Stimulated activated CD4-positive, alpha-beta T cell treated with anti-CD3 and anti-CD28 coated beads, Interleukin-2, amount 100 ng/mL, for 24 hours (primary cell): ENCODE data around the gene SYT17.

Experiments used
- DNase-seq, 2 donors: peaks; one replicate each; pipeline ENCODE4 v3.0.0-alpha.2; 2020

Gene SYT17

GRCh38 chr16:19266774-19267173 lies 98.7 kb downstream of the SYT17 start:
- no peak for DNase-seq

- no peak for DNase-seq
Measured at GRCh38 chr16:19269098-19269497, 101.1 kb downstream of the SYT17 start.

- DNase-seq = no peak
Measured at GRCh38 chr16:19274165-19274797, 106.2 kb downstream of the SYT17 start.

- no peak for DNase-seq
Measured at GRCh38 chr16:19278403-19278802, 110.4 kb downstream of the SYT17 start.

GRCh38 chr16:19281246-19281645 lies 113.2 kb downstream of the SYT17 start:
- DNase-seq = no peak

GRCh38 chr16:19282101-19282500 lies 114.1 kb downstream of the SYT17 start:
- DNase-seq = no peak

GRCh38 chr16:19283637-19284036 lies 115.6 kb downstream of the SYT17 start:
- DNase-seq = no peak

- DNase-seq = no peak
Measured at GRCh38 chr16:19284207-19284606, 116.2 kb downstream of the SYT17 start.

- DNase-seq = no peak
Measured at GRCh38 chr16:19285431-19285830, 117.4 kb downstream of the SYT17 start, which contains the start of gene CLEC19A. TSS of gene CLEC19A (plus strand) at chr16:19285731. CDS start at chr16:19285852, 121 bp downstream.

- no peak for DNase-seq
Measured at GRCh38 chr16:19286827-19287226, 118.8 kb downstream of the SYT17 start.

GRCh38 chr16:19287241-19287640 lies 119.2 kb downstream of the SYT17 start:
- no peak for DNase-seq

GRCh38 chr16:19288872-19289799 lies 121.1 kb downstream of the SYT17 start:
- no peak for DNase-seq

GRCh38 chr16:19289811-19290485 lies 121.9 kb downstream of the SYT17 start:
- DNase-seq = no peak

GRCh38 chr16:19290860-19291259 lies 122.8 kb downstream of the SYT17 start:
- DNase-seq = no peak

- DNase-seq = peak in 1 of 2 donors; percentile 5
Measured at GRCh38 chr16:19291475-19291874, 123.4 kb downstream of the SYT17 start.

GRCh38 chr16:19292186-19292585 lies 124.1 kb downstream of the SYT17 start:
- no peak for DNase-seq

GRCh38 chr16:19294156-19294649 lies 126.2 kb downstream of the SYT17 start:
- DNase-seq = peak; percentile 56 to 58

GRCh38 chr16:19295393-19295792 lies 127.4 kb downstream of the SYT17 start:
- DNase-seq = no peak

- DNase-seq = no peak
Measured at GRCh38 chr16:19297454-19297853, 129.4 kb downstream of the SYT17 start.

GRCh38 chr16:19299565-19299964 lies 131.5 kb downstream of the SYT17 start:
- DNase-seq = no peak

- DNase-seq = no peak
Measured at GRCh38 chr16:19301931-19302330, 133.9 kb downstream of the SYT17 start.

GRCh38 chr16:19304750-19305149 lies 136.7 kb downstream of the SYT17 start:
- DNase-seq = no peak

- DNase-seq = no peak
Measured at GRCh38 chr16:19305443-19305842, 137.4 kb downstream of the SYT17 start.
